WTC11 (cell line): ENCODE measurements around the gene PLCH2. TPM values are rescaled to one million over a fixed set of nuclear protein-coding genes. Genes with fewer than 3 reads are reported as not detected.

Experiments used
- ATAC-seq: fragments of 200-7000 bp; cut with Tn5 transposase; 2 replicates; pipeline ENCODE4 v1.10.0; 2021; ENCODE audit warnings: mild to moderate bottlenecking, moderate library complexity
- CTCF ChIA-PET: fragments of 300-600 bp; sonication (Branson Sonifier 250); formaldehyde crosslinking; loops from one replicate; lab custom pipeline; 2021; ENCODE audit warnings: antibody characterized with exemption; lab: Charles Lee
- POLR2A ChIA-PET: fragments of 350-600 bp; sonication (Branson Sonifier 250); formaldehyde crosslinking; loops from one replicate; lab custom pipeline; 2021; ENCODE audit warnings: antibody characterized with exemption; lab: Charles Lee
- DNase-seq: peaks from one replicate; pipeline ENCODE4 v3.0.0; 2021; ENCODE audit warnings: low spot score
- H3K27ac Mint-ChIP-seq: 2 replicates; pipeline ENCODE4 v1.8.0; 2021; ENCODE audit warnings: mixed read lengths
- H3K27me3 Mint-ChIP-seq: 2 replicates; pipeline ENCODE4 v1.8.0; 2021; ENCODE audit warnings: low read depth, mild to moderate bottlenecking, moderate library complexity, mixed read lengths
- H3K36me3 Mint-ChIP-seq: 2 replicates; pipeline ENCODE4 v1.8.0; 2021; ENCODE audit warnings: mixed read lengths
- H3K4me1 Mint-ChIP-seq: 2 replicates; pipeline ENCODE4 v1.8.0; 2022; ENCODE audit warnings: mixed read lengths
- H3K4me3 Mint-ChIP-seq: 2 replicates; pipeline ENCODE4 v1.8.0; 2021; ENCODE audit warnings: mild to moderate bottlenecking, moderate library complexity, mixed read lengths
- H3K9me3 Mint-ChIP-seq: 2 replicates; pipeline ENCODE4 v1.8.0; 2021; ENCODE audit warnings: mixed read lengths
- EMX1 ChIP-seq: fragments of 250-450 bp; sonication (Bioruptor Pico); IDR thresholded peaks from 2 replicates; pipeline ENCODE4 v1.8.0; 2021; ENCODE audit warnings: mild to moderate bottlenecking
- FOXJ3 ChIP-seq: sonication (generic); formaldehyde crosslinking; IDR thresholded peaks from 2 replicates; pipeline ENCODE4 v1.9.0; 2021; ENCODE audit warnings: missing genetic modification reagents, mild to moderate bottlenecking, borderline replicate concordance
- GTF2I ChIP-seq: fragments of 250-450 bp; sonication (Bioruptor Pico); conservative IDR thresholded peaks from 2 replicates; pipeline ENCODE4 v1.4.0; 2021; ENCODE audit warnings: mild to moderate bottlenecking
- MXD4 ChIP-seq: fragments of 250-450 bp; sonication (Bioruptor Pico); IDR thresholded peaks from 2 replicates; pipeline ENCODE4 v1.8.0; 2021; ENCODE audit warnings: mild to moderate bottlenecking, moderate library complexity, borderline replicate concordance
- MYBL2 ChIP-seq: sonication (generic); formaldehyde crosslinking; IDR thresholded peaks from 2 replicates; pipeline ENCODE4 v1.8.1; 2023; ENCODE audit warnings: mild to moderate bottlenecking, moderate library complexity, missing genetic modification reagents
- NFATC4 ChIP-seq: fragments of 250-450 bp; sonication (Bioruptor Pico); IDR thresholded peaks from 2 replicates; pipeline ENCODE4 v1.9.0; 2021; ENCODE audit warnings: mild to moderate bottlenecking
- NFE2L1 ChIP-seq: sonication (generic); formaldehyde crosslinking; IDR thresholded peaks from 2 replicates; pipeline ENCODE4 v1.8.1; 2023; ENCODE audit warnings: missing genetic modification reagents
- NR1H2 ChIP-seq: sonication (generic); formaldehyde crosslinking; IDR thresholded peaks from 2 replicates; pipeline ENCODE4 v1.9.0; 2021; ENCODE audit warnings: mild to moderate bottlenecking, moderate library complexity, missing genetic modification reagents
- TEAD1 ChIP-seq: sonication (generic); formaldehyde crosslinking; IDR thresholded peaks from 2 replicates; pipeline ENCODE4 v1.8.0; 2022; ENCODE audit warnings: mild to moderate bottlenecking, missing genetic modification reagents
- TP53 ChIP-seq: sonication (generic); formaldehyde crosslinking; IDR thresholded peaks from 2 replicates; pipeline ENCODE4 v1.8.1; 2023; ENCODE audit warnings: mild to moderate bottlenecking, missing genetic modification reagents
- ZNF138 ChIP-seq: sonication (generic); formaldehyde crosslinking; conservative IDR thresholded peaks from 2 replicates; pipeline ENCODE4 v1.8.1; 2022; ENCODE audit warnings: mild to moderate bottlenecking, moderate library complexity, missing genetic modification reagents
- ZNF219 ChIP-seq: sonication (generic); formaldehyde crosslinking; IDR thresholded peaks from 2 replicates; pipeline ENCODE4 v1.8.0; 2023; ENCODE audit warnings: missing genetic modification reagents, mild to moderate bottlenecking, borderline replicate concordance
- ZNF416 ChIP-seq: fragments of 250-450 bp; sonication (Bioruptor Pico); IDR thresholded peaks from 2 replicates; pipeline ENCODE4 v1.9.0; 2021; ENCODE audit warnings: mild to moderate bottlenecking, inconsistent platforms
- ZNF423 ChIP-seq: fragments of 250-450 bp; sonication (Bioruptor Pico); IDR thresholded peaks from 2 replicates; pipeline ENCODE4 v2.1.2; 2022; ENCODE audit warnings: mild to moderate bottlenecking, moderate library complexity
- total RNA-seq: library from RNA; stranded (reverse); gene quantifications from 3 replicates; pipeline ENCODE4 v1.2.3, GENCODE V29; 2021
- TF ChIP-seq, protein P1 (sequence below): sonication (generic); formaldehyde crosslinking; IDR thresholded peaks from 2 replicates; pipeline ENCODE4 v1.8.1; 2023; ENCODE audit warnings: mild to moderate bottlenecking, missing genetic modification reagents, borderline replicate concordance
- TF ChIP-seq, protein P2 (sequence below): sonication (generic); formaldehyde crosslinking; IDR thresholded peaks from 2 replicates; pipeline ENCODE4 v1.8.1; 2022; ENCODE audit warnings: low read depth, missing genetic modification reagents, borderline replicate concordance
- TF ChIP-seq, protein P3 (sequence below): fragments of 250-450 bp; sonication (Bioruptor Pico); IDR thresholded peaks from 2 replicates; pipeline ENCODE4 v1.9.0; 2021; ENCODE audit warnings: mild to moderate bottlenecking
- TF ChIP-seq, protein P4 (sequence below): fragments of 250-450 bp; sonication (Bioruptor Pico); IDR thresholded peaks from 2 replicates; pipeline ENCODE4 v2.1.2; 2022; ENCODE audit warnings: mild to moderate bottlenecking, moderate library complexity
- TF ChIP-seq, protein P5 (sequence below): sonication (generic); formaldehyde crosslinking; IDR thresholded peaks from 2 replicates; pipeline ENCODE4 v1.8.1; 2023; ENCODE audit warnings: mild to moderate bottlenecking, missing genetic modification reagents, moderate library complexity
- TF ChIP-seq, protein P6 (sequence below): fragments of 250-450 bp; sonication (Bioruptor Pico); IDR thresholded peaks from 2 replicates; pipeline ENCODE4 v1.9.0; 2021; ENCODE audit warnings: moderate library complexity, mild to moderate bottlenecking, inconsistent platforms, borderline replicate concordance
- TF ChIP-seq, protein P7 (sequence below): sonication (generic); formaldehyde crosslinking; conservative IDR thresholded peaks from 2 replicates; pipeline ENCODE4 v1.8.1; 2022; ENCODE audit warnings: mild to moderate bottlenecking, missing genetic modification reagents
- TF ChIP-seq, protein P8 (sequence below): sonication (generic); formaldehyde crosslinking; IDR thresholded peaks from 2 replicates; pipeline ENCODE4 v1.8.1; 2023; ENCODE audit warnings: mild to moderate bottlenecking, missing genetic modification reagents, moderate library complexity
- TF ChIP-seq, protein P9 (sequence below): sonication (generic); formaldehyde crosslinking; IDR thresholded peaks from 2 replicates; pipeline ENCODE4 v1.8.0; 2023; ENCODE audit warnings: mild to moderate bottlenecking, missing genetic modification reagents

Gene PLCH2
- total RNA-seq, 1 experiment from 2014 or later: 0.17 TPM

DNA sequence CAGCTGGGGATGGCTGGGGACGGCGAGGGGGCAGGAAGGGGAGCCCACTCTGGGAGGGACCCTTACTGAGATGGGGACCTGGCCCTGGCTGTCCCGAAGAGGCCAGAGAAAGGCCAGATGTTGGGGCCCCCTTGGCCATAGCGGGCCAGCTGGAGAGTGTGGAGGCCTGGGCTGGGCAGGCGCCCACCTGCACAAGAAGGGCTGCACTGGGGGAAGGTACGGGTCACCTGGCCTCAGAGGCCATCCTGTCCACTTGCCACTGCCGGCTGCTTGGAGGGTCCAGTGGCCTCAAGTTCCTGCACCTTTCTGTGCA lies 5.0 kb upstream of the PLCH2 start:
- H3K4me1 Mint-ChIP-seq: no peaks in the 10 kb centered on the region
- H3K9me3 Mint-ChIP-seq: no peaks in the 10 kb centered on the region
- ChIA-PET POLR2A (no interaction called here), CTCF (interaction anchor here (0.6 to 1.9 kb wide), 7 partner anchors 21 to 570 kb away, joined by 3 to 7 read pairs (median 4); partner anchors contain the start of gene PANK4)
- no peak for ATAC-seq
- H3K27ac Mint-ChIP-seq: no peak overlapping the region
- H3K27me3 Mint-ChIP-seq: no peaks in the 10 kb centered on the region
- H3K4me3 Mint-ChIP-seq: no peak overlapping the region
- no peaks in the 10 kb centered on the region for H3K36me3 Mint-ChIP-seq
- TF ChIP-seq, protein P1, sequence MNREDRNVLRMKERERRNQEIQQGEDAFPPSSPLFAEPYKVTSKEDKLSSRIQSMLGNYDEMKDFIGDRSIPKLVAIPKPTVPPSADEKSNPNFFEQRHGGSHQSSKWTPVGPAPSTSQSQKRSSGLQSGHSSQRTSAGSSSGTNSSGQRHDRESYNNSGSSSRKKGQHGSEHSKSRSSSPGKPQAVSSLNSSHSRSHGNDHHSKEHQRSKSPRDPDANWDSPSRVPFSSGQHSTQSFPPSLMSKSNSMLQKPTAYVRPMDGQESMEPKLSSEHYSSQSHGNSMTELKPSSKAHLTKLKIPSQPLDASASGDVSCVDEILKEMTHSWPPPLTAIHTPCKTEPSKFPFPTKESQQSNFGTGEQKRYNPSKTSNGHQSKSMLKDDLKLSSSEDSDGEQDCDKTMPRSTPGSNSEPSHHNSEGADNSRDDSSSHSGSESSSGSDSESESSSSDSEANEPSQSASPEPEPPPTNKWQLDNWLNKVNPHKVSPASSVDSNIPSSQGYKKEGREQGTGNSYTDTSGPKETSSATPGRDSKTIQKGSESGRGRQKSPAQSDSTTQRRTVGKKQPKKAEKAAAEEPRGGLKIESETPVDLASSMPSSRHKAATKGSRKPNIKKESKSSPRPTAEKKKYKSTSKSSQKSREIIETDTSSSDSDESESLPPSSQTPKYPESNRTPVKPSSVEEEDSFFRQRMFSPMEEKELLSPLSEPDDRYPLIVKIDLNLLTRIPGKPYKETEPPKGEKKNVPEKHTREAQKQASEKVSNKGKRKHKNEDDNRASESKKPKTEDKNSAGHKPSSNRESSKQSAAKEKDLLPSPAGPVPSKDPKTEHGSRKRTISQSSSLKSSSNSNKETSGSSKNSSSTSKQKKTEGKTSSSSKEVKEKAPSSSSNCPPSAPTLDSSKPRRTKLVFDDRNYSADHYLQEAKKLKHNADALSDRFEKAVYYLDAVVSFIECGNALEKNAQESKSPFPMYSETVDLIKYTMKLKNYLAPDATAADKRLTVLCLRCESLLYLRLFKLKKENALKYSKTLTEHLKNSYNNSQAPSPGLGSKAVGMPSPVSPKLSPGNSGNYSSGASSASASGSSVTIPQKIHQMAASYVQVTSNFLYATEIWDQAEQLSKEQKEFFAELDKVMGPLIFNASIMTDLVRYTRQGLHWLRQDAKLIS (CRISPR knock-in tag): no peak
- TF ChIP-seq, protein P2, sequence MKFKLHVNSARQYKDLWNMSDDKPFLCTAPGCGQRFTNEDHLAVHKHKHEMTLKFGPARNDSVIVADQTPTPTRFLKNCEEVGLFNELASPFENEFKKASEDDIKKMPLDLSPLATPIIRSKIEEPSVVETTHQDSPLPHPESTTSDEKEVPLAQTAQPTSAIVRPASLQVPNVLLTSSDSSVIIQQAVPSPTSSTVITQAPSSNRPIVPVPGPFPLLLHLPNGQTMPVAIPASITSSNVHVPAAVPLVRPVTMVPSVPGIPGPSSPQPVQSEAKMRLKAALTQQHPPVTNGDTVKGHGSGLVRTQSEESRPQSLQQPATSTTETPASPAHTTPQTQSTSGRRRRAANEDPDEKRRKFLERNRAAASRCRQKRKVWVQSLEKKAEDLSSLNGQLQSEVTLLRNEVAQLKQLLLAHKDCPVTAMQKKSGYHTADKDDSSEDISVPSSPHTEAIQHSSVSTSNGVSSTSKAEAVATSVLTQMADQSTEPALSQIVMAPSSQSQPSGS (CRISPR knock-in tag): no peak
- no peak for TF ChIP-seq NFE2L1 (CRISPR knock-in tag)
- TF ChIP-seq NR1H2 (CRISPR knock-in tag): no peak
- TF ChIP-seq, protein P3, sequence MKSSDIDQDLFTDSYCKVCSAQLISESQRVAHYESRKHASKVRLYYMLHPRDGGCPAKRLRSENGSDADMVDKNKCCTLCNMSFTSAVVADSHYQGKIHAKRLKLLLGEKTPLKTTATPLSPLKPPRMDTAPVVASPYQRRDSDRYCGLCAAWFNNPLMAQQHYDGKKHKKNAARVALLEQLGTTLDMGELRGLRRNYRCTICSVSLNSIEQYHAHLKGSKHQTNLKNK (CRISPR knock-in tag): no peak
- no peak for TF ChIP-seq EMX1 (CRISPR knock-in tag)
- no peak for TF ChIP-seq FOXJ3
- TF ChIP-seq, protein P4, sequence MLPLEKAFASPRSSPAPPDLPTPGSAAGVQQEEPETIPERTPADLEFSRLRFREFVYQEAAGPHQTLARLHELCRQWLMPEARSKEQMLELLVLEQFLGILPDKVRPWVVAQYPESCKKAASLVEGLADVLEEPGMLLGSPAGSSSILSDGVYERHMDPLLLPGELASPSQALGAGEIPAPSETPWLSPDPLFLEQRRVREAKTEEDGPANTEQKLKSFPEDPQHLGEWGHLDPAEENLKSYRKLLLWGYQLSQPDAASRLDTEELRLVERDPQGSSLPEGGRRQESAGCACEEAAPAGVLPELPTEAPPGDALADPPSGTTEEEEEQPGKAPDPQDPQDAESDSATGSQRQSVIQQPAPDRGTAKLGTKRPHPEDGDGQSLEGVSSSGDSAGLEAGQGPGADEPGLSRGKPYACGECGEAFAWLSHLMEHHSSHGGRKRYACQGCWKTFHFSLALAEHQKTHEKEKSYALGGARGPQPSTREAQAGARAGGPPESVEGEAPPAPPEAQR (CRISPR knock-in tag): no peak
- no peak for TF ChIP-seq TP53 (CRISPR knock-in tag)
- TF ChIP-seq ZNF138 (CRISPR knock-in tag): no peak
- TF ChIP-seq ZNF219: no peak
- no peak for TF ChIP-seq ZNF416 (CRISPR knock-in tag)
- TF ChIP-seq, protein P5, sequence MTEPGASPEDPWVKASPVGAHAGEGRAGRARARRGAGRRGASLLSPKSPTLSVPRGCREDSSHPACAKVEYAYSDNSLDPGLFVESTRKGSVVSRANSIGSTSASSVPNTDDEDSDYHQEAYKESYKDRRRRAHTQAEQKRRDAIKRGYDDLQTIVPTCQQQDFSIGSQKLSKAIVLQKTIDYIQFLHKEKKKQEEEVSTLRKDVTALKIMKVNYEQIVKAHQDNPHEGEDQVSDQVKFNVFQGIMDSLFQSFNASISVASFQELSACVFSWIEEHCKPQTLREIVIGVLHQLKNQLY (CRISPR knock-in tag): no peak
- TF ChIP-seq, protein P6, sequence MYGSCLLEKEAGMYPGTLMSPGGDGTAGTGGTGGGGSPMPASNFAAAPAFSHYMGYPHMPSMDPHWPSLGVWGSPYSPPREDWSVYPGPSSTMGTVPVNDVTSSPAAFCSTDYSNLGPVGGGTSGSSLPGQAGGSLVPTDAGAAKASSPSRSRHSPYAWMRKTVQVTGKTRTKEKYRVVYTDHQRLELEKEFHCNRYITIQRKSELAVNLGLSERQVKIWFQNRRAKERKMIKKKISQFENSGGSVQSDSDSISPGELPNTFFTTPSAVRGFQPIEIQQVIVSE (CRISPR knock-in tag): no peak
- TF ChIP-seq, protein P7, sequence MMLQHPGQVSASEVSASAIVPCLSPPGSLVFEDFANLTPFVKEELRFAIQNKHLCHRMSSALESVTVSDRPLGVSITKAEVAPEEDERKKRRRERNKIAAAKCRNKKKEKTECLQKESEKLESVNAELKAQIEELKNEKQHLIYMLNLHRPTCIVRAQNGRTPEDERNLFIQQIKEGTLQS (CRISPR knock-in tag): no peak
- TF ChIP-seq MXD4: no peak
- TF ChIP-seq TEAD1 (CRISPR knock-in tag): no peak
- no peak for DNase-seq

DNA sequence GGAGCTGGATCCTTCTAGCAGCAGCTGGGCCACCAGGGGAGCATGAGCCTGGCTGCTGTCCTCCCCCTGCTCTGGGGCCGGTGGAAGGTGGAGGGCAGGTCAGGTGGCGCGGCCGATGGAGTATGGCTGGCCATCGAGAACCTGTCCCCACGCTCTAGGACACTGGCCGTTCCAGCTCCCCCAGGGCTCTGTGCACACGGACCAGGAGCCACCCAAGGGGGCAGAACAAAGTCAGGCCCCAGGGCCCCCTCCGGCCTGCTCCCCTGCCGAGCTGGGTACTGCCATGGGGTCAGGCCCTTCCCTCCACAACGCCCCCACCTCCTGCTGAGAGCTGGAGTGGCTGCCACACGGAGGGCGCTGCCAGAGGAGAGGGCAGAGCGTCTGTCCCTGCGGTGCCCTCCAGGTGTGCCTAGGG lies 4.5 kb upstream of the PLCH2 start:
- ATAC-seq: no peak
- ChIA-PET CTCF (interaction anchor here (0.6 to 1.9 kb wide), 7 partner anchors 20 to 569 kb away, joined by 3 to 7 read pairs (median 4); partner anchors contain the start of gene PANK4), POLR2A (no interaction called here)
- no peak overlapping the region for H3K27ac Mint-ChIP-seq
- H3K36me3 Mint-ChIP-seq: no peaks in the 10 kb centered on the region
- H3K9me3 Mint-ChIP-seq: no peaks in the 10 kb centered on the region
- H3K27me3 Mint-ChIP-seq: no peaks in the 10 kb centered on the region
- no peak overlapping the region for H3K4me3 Mint-ChIP-seq
- no peaks in the 10 kb centered on the region for H3K4me1 Mint-ChIP-seq
- DNase-seq: no peak
- TF ChIP-seq ZNF423: no peak
- TF ChIP-seq, protein P8, sequence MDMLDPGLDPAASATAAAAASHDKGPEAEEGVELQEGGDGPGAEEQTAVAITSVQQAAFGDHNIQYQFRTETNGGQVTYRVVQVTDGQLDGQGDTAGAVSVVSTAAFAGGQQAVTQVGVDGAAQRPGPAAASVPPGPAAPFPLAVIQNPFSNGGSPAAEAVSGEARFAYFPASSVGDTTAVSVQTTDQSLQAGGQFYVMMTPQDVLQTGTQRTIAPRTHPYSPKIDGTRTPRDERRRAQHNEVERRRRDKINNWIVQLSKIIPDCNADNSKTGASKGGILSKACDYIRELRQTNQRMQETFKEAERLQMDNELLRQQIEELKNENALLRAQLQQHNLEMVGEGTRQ (CRISPR knock-in tag): no peak
- TF ChIP-seq, protein P9, sequence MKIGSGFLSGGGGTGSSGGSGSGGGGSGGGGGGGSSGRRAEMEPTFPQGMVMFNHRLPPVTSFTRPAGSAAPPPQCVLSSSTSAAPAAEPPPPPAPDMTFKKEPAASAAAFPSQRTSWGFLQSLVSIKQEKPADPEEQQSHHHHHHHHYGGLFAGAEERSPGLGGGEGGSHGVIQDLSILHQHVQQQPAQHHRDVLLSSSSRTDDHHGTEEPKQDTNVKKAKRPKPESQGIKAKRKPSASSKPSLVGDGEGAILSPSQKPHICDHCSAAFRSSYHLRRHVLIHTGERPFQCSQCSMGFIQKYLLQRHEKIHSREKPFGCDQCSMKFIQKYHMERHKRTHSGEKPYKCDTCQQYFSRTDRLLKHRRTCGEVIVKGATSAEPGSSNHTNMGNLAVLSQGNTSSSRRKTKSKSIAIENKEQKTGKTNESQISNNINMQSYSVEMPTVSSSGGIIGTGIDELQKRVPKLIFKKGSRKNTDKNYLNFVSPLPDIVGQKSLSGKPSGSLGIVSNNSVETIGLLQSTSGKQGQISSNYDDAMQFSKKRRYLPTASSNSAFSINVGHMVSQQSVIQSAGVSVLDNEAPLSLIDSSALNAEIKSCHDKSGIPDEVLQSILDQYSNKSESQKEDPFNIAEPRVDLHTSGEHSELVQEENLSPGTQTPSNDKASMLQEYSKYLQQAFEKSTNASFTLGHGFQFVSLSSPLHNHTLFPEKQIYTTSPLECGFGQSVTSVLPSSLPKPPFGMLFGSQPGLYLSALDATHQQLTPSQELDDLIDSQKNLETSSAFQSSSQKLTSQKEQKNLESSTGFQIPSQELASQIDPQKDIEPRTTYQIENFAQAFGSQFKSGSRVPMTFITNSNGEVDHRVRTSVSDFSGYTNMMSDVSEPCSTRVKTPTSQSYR (CRISPR knock-in tag): no peak
- no peak for TF ChIP-seq EMX1 (CRISPR knock-in tag)
- no peak for TF ChIP-seq NFATC4 (CRISPR knock-in tag)
- TF ChIP-seq MYBL2 (CRISPR knock-in tag): no peak
- TF ChIP-seq GTF2I (CRISPR knock-in tag): no peak
